HUES6 (cell line): Measurements from ENCODE around the gene ANKRD50.

Experiments
- H3K27ac ChIP-seq: 2 replicates; pipeline ENCODE4 v1.7.0; 2013; ENCODE audit warnings: low read depth, mild to moderate bottlenecking, low read length, inconsistent platforms
- H3K27me3 ChIP-seq: 2 replicates; pipeline ENCODE4 v1.6.1; 2013; ENCODE audit warnings: low read length; ENCODE audit not compliant: control insufficient read depth, insufficient read depth
- H3K36me3 ChIP-seq: 2 replicates; pipeline ENCODE4 v1.6.1; 2013; ENCODE audit warnings: low read length; ENCODE audit not compliant: control insufficient read depth, insufficient read depth
- H3K4me1 ChIP-seq: 2 replicates; pipeline ENCODE4 v1.6.1; 2013; ENCODE audit warnings: low read length; ENCODE audit not compliant: control insufficient read depth, insufficient read depth
- H3K4me3 ChIP-seq: 2 replicates; pipeline ENCODE4 v1.5.1; 2013; ENCODE audit warnings: low read depth, low read length
- H3K9ac ChIP-seq: one replicate; pipeline ENCODE4 v1.6.1; 2013; ENCODE audit warnings: mild to moderate bottlenecking, low read length
- H3K9me3 ChIP-seq: 2 replicates; pipeline ENCODE4 v1.6.1; 2013; ENCODE audit warnings: low read depth, low read length; ENCODE audit not compliant: control insufficient read depth, insufficient read depth

The ANKRD50 gene

GRCh38 chr4:124712372-124713184 is at the start of gene ANKRD50:
Gene ANKRD50, minus strand, starts transcription at chr4:124712732. Its CDS starts 2,221 bp downstream, at chr4:124710511.
- Histone ChIP-seq H3K36me3 (peaks cover 4% of the 10 kb centered on the region; the same call in 1 of the 2 replicates), H3K4me1 (peaks cover 16% of the 10 kb centered on the region), H3K4me3 (peak within 1 kb of the TSS; percentile 89), H3K9me3 (no peaks in the 10 kb centered on the region), H3K9ac (peak within 1 kb of the TSS; percentile 79), H3K27ac (peak within 1 kb of the TSS; percentile 90), H3K27me3 (no peaks in the 10 kb centered on the region)

- H3K27me3 ChIP-seq: no peaks in the 10 kb centered on the region
- no peaks in the 10 kb centered on the region for H3K9me3 ChIP-seq
- H3K4me3 ChIP-seq: no peak overlapping the region
- H3K4me1 ChIP-seq: no peaks in the 10 kb centered on the region
- H3K9ac ChIP-seq: no peak overlapping the region
- no peak overlapping the region for H3K27ac ChIP-seq
- H3K36me3 ChIP-seq: no peaks in the 10 kb centered on the region
Measured at GRCh38 chr4:124757126-124757525, 44.6 kb upstream of the ANKRD50 start.

DNA sequence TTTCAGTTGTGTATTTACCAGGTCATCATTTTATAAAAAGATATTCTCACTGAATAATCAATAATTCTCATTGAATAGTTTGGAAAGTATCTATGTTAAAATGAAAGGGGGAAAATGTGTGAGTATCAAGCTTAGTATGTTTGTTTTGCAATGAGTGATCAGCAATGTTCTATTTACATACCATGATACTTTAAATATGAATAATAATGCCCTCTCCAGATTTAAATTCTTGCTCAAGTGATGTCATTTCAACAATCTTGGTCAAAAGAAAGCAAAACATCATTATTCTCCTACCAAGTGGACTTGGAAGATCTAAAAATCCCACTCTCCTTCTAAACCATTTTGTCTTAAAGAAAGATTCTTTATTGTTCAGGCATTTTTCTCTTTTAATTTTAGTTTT is 42.1 kb upstream of the ANKRD50 start:
- Histone ChIP-seq H3K9ac (no peak overlapping the region), H3K9me3 (no peaks in the 10 kb centered on the region), H3K27me3 (no peaks in the 10 kb centered on the region), H3K36me3 (no peaks in the 10 kb centered on the region), H3K4me1 (no peaks in the 10 kb centered on the region), H3K27ac (no peak overlapping the region), H3K4me3 (no peak overlapping the region)

- Histone ChIP-seq H3K4me1 (no peaks in the 10 kb centered on the region), H3K4me3 (no peak overlapping the region), H3K9ac (no peak overlapping the region), H3K9me3 (no peaks in the 10 kb centered on the region), H3K27ac (no peak overlapping the region), H3K36me3 (no peaks in the 10 kb centered on the region), H3K27me3 (no peaks in the 10 kb centered on the region)
Measured at GRCh38 chr4:124753941-124754581, 41.5 kb upstream of the ANKRD50 start.

DNA sequence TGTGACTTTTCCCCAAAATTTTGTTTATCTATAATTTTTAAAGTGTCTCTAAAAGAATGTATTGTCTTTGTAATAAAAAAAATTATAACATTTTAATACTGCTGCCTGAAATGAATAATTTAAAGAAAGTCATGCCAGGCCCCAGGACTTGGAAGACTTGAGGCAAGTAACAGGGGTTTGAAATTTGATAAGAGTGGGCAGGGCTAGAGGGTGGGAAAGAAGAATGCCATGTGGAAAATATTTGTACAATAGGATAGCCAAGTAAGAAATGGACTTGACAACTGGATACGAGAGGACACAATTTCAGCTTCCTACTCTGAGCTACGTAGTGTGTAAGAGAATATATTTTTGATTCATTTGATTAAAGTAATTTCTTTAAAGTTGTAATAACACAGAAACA is 36.9 kb upstream of the ANKRD50 start:
- no peaks in the 10 kb centered on the region for H3K36me3 ChIP-seq
- H3K9me3 ChIP-seq: no peaks in the 10 kb centered on the region
- no peak overlapping the region for H3K9ac ChIP-seq
- no peaks in the 10 kb centered on the region for H3K4me1 ChIP-seq
- H3K27ac ChIP-seq: no peak overlapping the region
- no peaks in the 10 kb centered on the region for H3K27me3 ChIP-seq
- no peak overlapping the region for H3K4me3 ChIP-seq

GRCh38 chr4:124748965-124749364 is 36.4 kb upstream of the ANKRD50 start:
- Histone ChIP-seq H3K9me3 (no peaks in the 10 kb centered on the region), H3K27ac (no peak overlapping the region), H3K27me3 (no peaks in the 10 kb centered on the region), H3K4me1 (no peaks in the 10 kb centered on the region), H3K9ac (no peak overlapping the region), H3K36me3 (no peaks in the 10 kb centered on the region), H3K4me3 (no peak overlapping the region)

- Histone ChIP-seq H3K9ac (no peak overlapping the region), H3K27ac (no peak overlapping the region), H3K9me3 (no peaks in the 10 kb centered on the region), H3K27me3 (no peaks in the 10 kb centered on the region), H3K4me1 (no peaks in the 10 kb centered on the region), H3K4me3 (no peak overlapping the region), H3K36me3 (no peaks in the 10 kb centered on the region)
Measured at GRCh38 chr4:124745985-124746801, 33.7 kb upstream of the ANKRD50 start.

GRCh38 chr4:124743711-124744110 is 31.2 kb upstream of the ANKRD50 start:
- Histone ChIP-seq H3K27me3 (no peaks in the 10 kb centered on the region), H3K4me3 (no peak overlapping the region)

GRCh38 chr4:124740501-124740900 is 28.0 kb upstream of the ANKRD50 start:
- H3K27ac ChIP-seq: no peak overlapping the region
- no peak overlapping the region for H3K4me3 ChIP-seq
- no peaks in the 10 kb centered on the region for H3K36me3 ChIP-seq
- no peaks in the 10 kb centered on the region for H3K9me3 ChIP-seq
- H3K27me3 ChIP-seq: no peaks in the 10 kb centered on the region
- H3K9ac ChIP-seq: no peak overlapping the region
- peaks cover 12% of the 10 kb centered on the region for H3K4me1 ChIP-seq

More at GRCh38 chr4:124743711-124744110, 31.2 kb upstream of the ANKRD50 start:
- Histone ChIP-seq H3K4me1 (peaks cover 6% of the 10 kb centered on the region), H3K36me3 (no peaks in the 10 kb centered on the region), H3K9me3 (no peaks in the 10 kb centered on the region), H3K27ac (no peak overlapping the region), H3K9ac (no peak overlapping the region)

GRCh38 chr4:124738994-124739393 is 26.5 kb upstream of the ANKRD50 start:
- Histone ChIP-seq H3K9me3 (no peaks in the 10 kb centered on the region), H3K4me1 (peaks cover 12% of the 10 kb centered on the region), H3K27me3 (no peaks in the 10 kb centered on the region), H3K4me3 (no peak overlapping the region), H3K9ac (no peak overlapping the region), H3K36me3 (no peaks in the 10 kb centered on the region), H3K27ac (no peak overlapping the region)

GRCh38 chr4:124737619-124738018 is 25.1 kb upstream of the ANKRD50 start:
- no peaks in the 10 kb centered on the region for H3K27me3 ChIP-seq
- peaks cover 12% of the 10 kb centered on the region for H3K4me1 ChIP-seq
- H3K27ac ChIP-seq: no peak overlapping the region
- no peaks in the 10 kb centered on the region for H3K36me3 ChIP-seq
- no peaks in the 10 kb centered on the region for H3K9me3 ChIP-seq
- H3K4me3 ChIP-seq: no peak overlapping the region
- no peak overlapping the region for H3K9ac ChIP-seq
